Left cardiac atrium (tissue), 4 donors: Measurements from ENCODE around the gene TTC7B. TPM values are rescaled to one million over a fixed set of nuclear protein-coding genes. Genes with fewer than 3 reads are reported as not detected.
A peak's percentile ranks its signal among the peaks of the same experiment; 100 is the strongest.

Source experiments
- ATAC-seq, 2 donors: fragments of 200-7000 bp; cut with Tn5 transposase; one replicate each; pipeline ENCODE4 v1.9.1; 2020; ENCODE audit warnings: mild to moderate bottlenecking in 2 of 2, moderate library complexity in 2 of 2
- DNase-seq: peaks from one replicate; pipeline ENCODE4 v3.0.0-alpha.2; 2020
- intact Hi-C, 2 donors: fragments of 100-400 bp; cut with DNase I; formaldehyde crosslinking; loops; one replicate each; pipeline versions ENCODE4 v1.14.1 to v1.15.1; 2022 to 2023
- total RNA-seq, 2 donors: library from RNA; stranded (reverse); fragmentation: NEBNext Ultra II Directional; extraction: Animal tissue kit (Norgen Biotek cat#: 25700); gene quantifications; one replicate each; pipeline ENCODE4 v1.2.1, GENCODE V29; 2021
- donor health status: DM: no; HTN: yes; CAD: no.
- donor health status: DM: no; HTN: yes; CAD: no; lungs with severe emphysema.
- donor health status: DM: yes; HTN: yes; CAD: no.
- donor health status: Dilated cardiomyopathy.

TTC7B gene
- total RNA-seq, 2 donors from 2014 or later: 61.9 to 76.5 TPM

- DNase-seq (no peak), ATAC-seq (no peak)
- intact Hi-C loops: loop anchor here in 1 of 2 donors (5.0 to 10.0 kb wide), 2 partner anchors 363 to 455 kb away; partner anchors contain the start of gene CALM1
Observed at GRCh38 chr14:90757452-90757851, 58.8 kb downstream of the TTC7B start.

GRCh38 chr14:90756755-90757345 lies 59.4 kb downstream of the TTC7B start:
- ATAC-seq (no peak), DNase-seq (no peak)
- intact Hi-C loops: loop anchor here in 1 of 2 donors (5.0 to 10.0 kb wide), 2 partner anchors 362 to 455 kb away; partner anchors contain the start of gene CALM1

GRCh38 chr14:90755661-90756304 lies 60.4 kb downstream of the TTC7B start:
- intact Hi-C loops: loop anchor here in 1 of 2 donors (5.0 to 10.0 kb wide), 2 partner anchors 361 to 453 kb away; partner anchors contain the start of gene CALM1
- no peak for DNase-seq
- no peak for ATAC-seq

- ATAC-seq (no peak), DNase-seq (no peak)
- intact Hi-C loops: loop anchor here in 1 of 2 donors (10.0 kb wide), 1 partner anchor 359 kb away; the partner anchor contains the start of gene CALM1
Observed at GRCh38 chr14:90753456-90754005, 62.7 kb downstream of the TTC7B start.

GRCh38 chr14:90750701-90751100 lies 65.5 kb downstream of the TTC7B start:
- DNase-seq (no peak), ATAC-seq (no peak)
- intact Hi-C loops: loop anchor here in 1 of 2 donors (10.0 kb wide), 1 partner anchor 356 kb away; the partner anchor contains the start of gene CALM1

GRCh38 chr14:90750191-90750590 lies 66.0 kb downstream of the TTC7B start:
- intact Hi-C loops: loop anchor here in 1 of 2 donors (10.0 kb wide), 1 partner anchor 355 kb away; the partner anchor contains the start of gene CALM1
- DNase-seq (no peak), ATAC-seq (no peak)

GRCh38 chr14:90747909-90748308 lies 68.3 kb downstream of the TTC7B start:
- intact Hi-C loops: no loop called here
- DNase-seq (no peak), ATAC-seq (no peak)

GRCh38 chr14:90743826-90744225 lies 72.4 kb downstream of the TTC7B start:
- ATAC-seq (no peak), DNase-seq (no peak)

GRCh38 chr14:90743425-90743824 lies 72.8 kb downstream of the TTC7B start:
- no peak for DNase-seq
- ATAC-seq: no peak
- intact Hi-C loops: no loop called here

More at GRCh38 chr14:90743826-90744225, 72.4 kb downstream of the TTC7B start:
- intact Hi-C loops: no loop called here

GRCh38 chr14:90742729-90743128 lies 73.5 kb downstream of the TTC7B start:
- ATAC-seq (peak; percentile 39 to 75), DNase-seq (no peak)
- intact Hi-C loops: no loop called here

- intact Hi-C loops: no loop called here
- DNase-seq (no peak), ATAC-seq (no peak)
Observed at GRCh38 chr14:90742252-90742651, 74.0 kb downstream of the TTC7B start.

- ATAC-seq (no peak), DNase-seq (no peak)
- intact Hi-C loops: no loop called here
Observed at GRCh38 chr14:90741682-90741946, 74.6 kb downstream of the TTC7B start.

- intact Hi-C loops: no loop called here
- no peak for ATAC-seq
- DNase-seq: no peak
Observed at GRCh38 chr14:90740946-90741681, 75.1 kb downstream of the TTC7B start.

- intact Hi-C loops: no loop called here
- DNase-seq (no peak), ATAC-seq (peak in 1 of 2 donors; percentile 27)
Observed at GRCh38 chr14:90740081-90740480, 76.1 kb downstream of the TTC7B start.

GRCh38 chr14:90739318-90740068 lies 76.7 kb downstream of the TTC7B start:
- ATAC-seq (peak; percentile 86 to 89), DNase-seq (no peak)
- intact Hi-C loops: no loop called here

GRCh38 chr14:90733139-90733808 lies 83.0 kb downstream of the TTC7B start:
- intact Hi-C loops: no loop called here
- peak; percentile 65 to 67 for ATAC-seq
- DNase-seq: no peak

GRCh38 chr14:90732718-90733117 lies 83.5 kb downstream of the TTC7B start:
- ATAC-seq (no peak), DNase-seq (no peak)
- intact Hi-C loops: no loop called here

- no peak for DNase-seq
- peak in 1 of 2 donors; percentile 52 for ATAC-seq
- intact Hi-C loops: no loop called here
Observed at GRCh38 chr14:90732139-90732538, 84.1 kb downstream of the TTC7B start.

- DNase-seq: no peak
- intact Hi-C loops: no loop called here
- no peak for ATAC-seq
Observed at GRCh38 chr14:90731487-90731886, 84.7 kb downstream of the TTC7B start.
